Right lobe of liver (tissue), 6 donors: Measurements from ENCODE around the gene PDZD7. TPM values are rescaled to one million over a fixed set of nuclear protein-coding genes. Genes with fewer than 3 reads are reported as not detected.
A peak's percentile ranks its signal among the peaks of the same experiment; 100 is the strongest.

Experiments used
- ATAC-seq, 4 donors: fragments of 200-7000 bp; cut with Tn5 transposase; one replicate each; pipeline ENCODE4 v1.9.1; 2020; ENCODE audit warnings: mild to moderate bottlenecking in 4 of 4, moderate library complexity in 4 of 4
- DNase-seq, 3 donors: peaks; one replicate each; pipeline ENCODE4 v3.0.0-alpha.2; 2020
- H3K27ac ChIP-seq, 3 donors: fragments of 200-600 bp; one replicate each; pipeline ENCODE4 v1.8.0; 2022
- H3K27me3 ChIP-seq, 2 donors: fragments of 200-600 bp; one replicate each; pipeline ENCODE4 v1.8.0; 2022
- H3K36me3 ChIP-seq, 4 donors: fragments of 200-600 bp; sonication (generic) in 1 of 4; one replicate each; pipeline versions ENCODE4 v1.5.1 to v1.8.0; 2017 to 2022; ENCODE audit warnings: control low read depth in 1 of 4
- H3K4me1 ChIP-seq, 4 donors: fragments of 200-600 bp; sonication (generic) in 1 of 4; one replicate each; pipeline versions ENCODE4 v1.5.1 to v1.8.0; 2017 to 2022; ENCODE audit warnings: control low read depth in 1 of 4
- H3K4me3 ChIP-seq, 3 donors: fragments of 200-600 bp; one replicate each; pipeline ENCODE4 v1.8.0; 2022
- H3K9me3 ChIP-seq, 4 donors: fragments of 200-600 bp; sonication (generic) in 1 of 4; one replicate each; pipeline versions ENCODE4 v1.5.1 to v1.8.0; 2017 to 2022; ENCODE audit warnings: control low read depth in 1 of 4
- POLR2A ChIP-seq: fragments of 450-650 bp; IDR thresholded peaks from one replicate; pipeline ENCODE4 v1.6.1; 2017; ENCODE audit warnings: antibody characterized with exemption, mild to moderate bottlenecking
- WGBS: methylation state at CpG from one replicate; pipeline ENCODE4 v1.1.6; 2018; ENCODE audit warnings: low coverage, low lambda C conversion rate; ENCODE audit not compliant: insufficient coverage; ENCODE audit errors: missing lambda C conversion rate; 5-methylcytosine and 5-hydroxymethylcytosine counted together
- intact Hi-C, 2 donors: fragments of 100-400 bp; cut with DNase I; formaldehyde crosslinking; loops; one replicate each; pipeline versions ENCODE4 v1.11.2 to v1.14.1; 2022
- total RNA-seq, 6 experiments: library from RNA; depleted of rRNA in 2 of 6; stranded (reverse); fragments of >200 nt in 2 of 6; fragmentation: NEBNext Ultra II Directional in 3 of 6; extraction: Animal tissue kit (Norgen Biotek cat#: 25700) in 3 of 6; gene quantifications; one replicate each; pipeline versions ENCODE4 v1.1.0 to v1.2.4, GENCODE V29; 2016 to 2023
- TF ChIP-seq, protein P1 (sequence below), 4 donors: fragments of 200-600 bp in 3 of 4; fragments of 450-650 bp in 1 of 4; IDR thresholded peaks; one replicate each; pipeline versions ENCODE4 v1.5.1 to v1.8.0; 2016 to 2022; ENCODE audit warnings: antibody characterized with exemption in 4 of 4, mild to moderate bottlenecking in 2 of 4
- donor health status: DM: no; HTN: yes; CAD: no.
- donor health status: DM: no; HTN: no; CAD: no.
- donor health status: DM: no; HTN: no; CAD: no.
- donor health status: DM: no; HTN: yes; CAD: no.
- donor health status: DM: no; HTN: yes; CAD: no.

PDZD7 gene
- total RNA-seq, 6 experiments from 2014 or later = 0.15 to 0.50 (median 0.20) TPM; not detected in 1

- H3K27ac ChIP-seq = no peak overlapping the region
- no peaks in the 10 kb centered on the region for H3K27me3 ChIP-seq
- no peaks in the 10 kb centered on the region for H3K36me3 ChIP-seq
- ATAC-seq = no peak
- 89% methylated on average over 2 of the region's 4 CpGs for WGBS
- H3K4me1 ChIP-seq = no peaks in the 10 kb centered on the region
- TF ChIP-seq POLR2A = no peak
- TF ChIP-seq, protein P1, sequence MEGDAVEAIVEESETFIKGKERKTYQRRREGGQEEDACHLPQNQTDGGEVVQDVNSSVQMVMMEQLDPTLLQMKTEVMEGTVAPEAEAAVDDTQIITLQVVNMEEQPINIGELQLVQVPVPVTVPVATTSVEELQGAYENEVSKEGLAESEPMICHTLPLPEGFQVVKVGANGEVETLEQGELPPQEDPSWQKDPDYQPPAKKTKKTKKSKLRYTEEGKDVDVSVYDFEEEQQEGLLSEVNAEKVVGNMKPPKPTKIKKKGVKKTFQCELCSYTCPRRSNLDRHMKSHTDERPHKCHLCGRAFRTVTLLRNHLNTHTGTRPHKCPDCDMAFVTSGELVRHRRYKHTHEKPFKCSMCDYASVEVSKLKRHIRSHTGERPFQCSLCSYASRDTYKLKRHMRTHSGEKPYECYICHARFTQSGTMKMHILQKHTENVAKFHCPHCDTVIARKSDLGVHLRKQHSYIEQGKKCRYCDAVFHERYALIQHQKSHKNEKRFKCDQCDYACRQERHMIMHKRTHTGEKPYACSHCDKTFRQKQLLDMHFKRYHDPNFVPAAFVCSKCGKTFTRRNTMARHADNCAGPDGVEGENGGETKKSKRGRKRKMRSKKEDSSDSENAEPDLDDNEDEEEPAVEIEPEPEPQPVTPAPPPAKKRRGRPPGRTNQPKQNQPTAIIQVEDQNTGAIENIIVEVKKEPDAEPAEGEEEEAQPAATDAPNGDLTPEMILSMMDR (IDR thresholded peaks at IDR 0.05) = no peak
- no peak overlapping the region for H3K4me3 ChIP-seq
- no peaks in the 10 kb centered on the region for H3K9me3 ChIP-seq
- intact Hi-C loops = loop anchor here in 1 of 2 donors (10.0 kb wide), 1 partner anchor 341 kb away; no protein-coding TSS in a partner anchor
- no peak for DNase-seq
Observed at GRCh38 chr10:101005869-101006567, 24.9 kb downstream of the PDZD7 start.

DNA sequence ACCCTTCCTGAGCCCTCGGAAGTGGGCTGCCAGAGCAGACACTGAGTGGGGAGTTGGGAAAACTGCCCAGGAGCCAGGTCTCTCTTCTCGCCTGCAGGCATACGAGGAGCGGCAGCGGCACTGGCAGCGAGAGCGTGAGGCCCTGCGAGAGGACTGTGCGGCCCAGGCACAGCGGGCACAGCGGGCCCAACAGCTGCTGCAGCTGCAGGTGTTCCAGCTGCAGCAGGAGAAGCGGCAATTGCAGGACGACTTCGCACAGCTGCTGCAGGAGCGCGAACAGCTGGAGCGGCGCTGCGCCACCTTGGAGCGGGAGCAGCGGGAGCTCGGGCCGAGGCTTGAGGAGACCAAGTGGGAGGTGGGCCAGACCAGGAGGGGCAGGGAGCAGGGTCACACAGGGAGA, 25.6 kb downstream of the PDZD7 start:
- no peak for DNase-seq

DNA sequence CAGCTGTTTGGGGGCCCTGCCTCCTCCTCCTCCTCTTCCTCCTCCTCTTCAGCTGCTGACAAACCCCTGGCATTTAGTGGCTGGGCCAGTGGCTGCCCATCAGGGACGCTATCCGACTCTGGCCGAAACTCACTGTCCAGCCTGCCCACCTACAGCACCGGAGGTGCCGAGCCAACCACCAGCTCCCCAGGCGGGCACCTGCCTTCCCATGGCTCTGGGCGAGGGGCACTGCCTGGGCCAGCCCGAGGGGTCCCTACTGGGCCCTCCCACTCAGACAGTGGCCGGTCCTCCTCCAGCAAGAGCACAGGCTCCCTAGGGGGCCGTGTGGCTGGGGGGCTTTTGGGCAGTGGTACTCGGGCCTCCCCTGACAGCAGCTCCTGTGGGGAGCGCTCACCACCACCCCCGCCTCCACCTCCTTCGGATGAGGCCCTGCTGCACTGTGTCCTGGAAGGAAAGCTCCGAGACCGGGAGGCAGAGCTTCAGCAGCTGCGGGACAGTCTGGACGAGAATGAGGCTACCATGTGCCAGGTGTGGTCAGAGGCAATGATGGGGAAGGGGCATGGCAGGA, 27.2 kb downstream of the PDZD7 start:
- Histone ChIP-seq H3K4me3 (no peak overlapping the region), H3K36me3 (no peaks in the 10 kb centered on the region), H3K4me1 (peaks cover 0 to 2% (median under 1%) of the 10 kb centered on the region in 4 donors), H3K9me3 (no peaks in the 10 kb centered on the region), H3K27me3 (no peaks in the 10 kb centered on the region), H3K27ac (no peak overlapping the region)
- no peak for DNase-seq
- WGBS = 76% methylated on average over 4 of the region's 18 CpGs
- TF ChIP-seq, protein P1 (IDR thresholded peaks at IDR 0.05) = no peak
- no peak for TF ChIP-seq POLR2A
- intact Hi-C loops = loop anchor here in 1 of 2 donors (10.0 kb wide), 1 partner anchor 339 kb away; no protein-coding TSS in a partner anchor
- ATAC-seq = no peak

More for the DNA sequence above, 25.6 kb downstream of the PDZD7 start:
- TF ChIP-seq POLR2A = no peak
- TF ChIP-seq, protein P1 (IDR thresholded peaks at IDR 0.05) = no peak
- 90% methylated on average over 2 of the region's 23 CpGs for WGBS
- intact Hi-C loops = loop anchor here in 1 of 2 donors (10.0 kb wide), 1 partner anchor 341 kb away; no protein-coding TSS in a partner anchor
- Histone ChIP-seq H3K4me1 (no peaks in the 10 kb centered on the region), H3K27ac (no peak overlapping the region), H3K27me3 (no peaks in the 10 kb centered on the region), H3K9me3 (no peaks in the 10 kb centered on the region), H3K4me3 (no peak overlapping the region), H3K36me3 (no peaks in the 10 kb centered on the region)
- no peak for ATAC-seq

DNA sequence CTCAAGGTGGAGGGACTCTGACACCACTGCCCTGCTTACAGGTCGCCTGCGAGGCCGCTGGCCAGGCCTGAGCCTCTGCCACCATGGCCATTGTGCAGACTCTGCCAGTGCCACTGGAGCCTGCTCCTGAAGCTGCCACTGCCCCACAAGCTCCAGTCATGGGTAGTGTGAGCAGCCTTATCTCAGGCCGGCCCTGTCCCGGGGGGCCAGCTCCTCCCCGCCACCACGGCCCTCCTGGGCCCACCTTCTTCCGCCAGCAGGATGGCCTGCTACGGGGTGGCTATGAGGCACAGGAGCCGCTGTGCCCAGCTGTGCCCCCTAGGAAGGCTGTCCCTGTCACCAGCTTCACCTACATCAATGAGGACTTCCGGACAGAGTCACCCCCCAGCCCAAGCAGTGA, 28.5 kb downstream of the PDZD7 start:
- DNase-seq = no peak
- Histone ChIP-seq H3K27ac (peak overlapping the region in 1 of 3 donors; percentile 77), H3K4me1 (peaks cover 0 to 12% (median 3%) of the 10 kb centered on the region in 4 donors), H3K4me3 (no peak overlapping the region), H3K36me3 (no peaks in the 10 kb centered on the region), H3K27me3 (no peaks in the 10 kb centered on the region), H3K9me3 (no peaks in the 10 kb centered on the region)
- TF ChIP-seq, protein P1 (IDR thresholded peaks at IDR 0.05) = no peak
- TF ChIP-seq POLR2A = no peak
- no peak for ATAC-seq
- intact Hi-C loops = loop anchor here in 1 of 2 donors (10.0 kb wide), 1 partner anchor 338 kb away; no protein-coding TSS in a partner anchor
- no CpG with 5 or more reads among the region's 11 CpGs for WGBS
